HG02884 (cell line): ENCODE results near the gene PTCHD1.

Experiments used
- ATAC-seq: cut with Tn5 transposase; IDR thresholded peaks from one replicate; pipeline ENCODE4 v1.9.1; 2021; ENCODE audit warnings: mild to moderate bottlenecking, moderate library complexity; ENCODE audit not compliant: unreplicated experiment

Gene PTCHD1

DNA sequence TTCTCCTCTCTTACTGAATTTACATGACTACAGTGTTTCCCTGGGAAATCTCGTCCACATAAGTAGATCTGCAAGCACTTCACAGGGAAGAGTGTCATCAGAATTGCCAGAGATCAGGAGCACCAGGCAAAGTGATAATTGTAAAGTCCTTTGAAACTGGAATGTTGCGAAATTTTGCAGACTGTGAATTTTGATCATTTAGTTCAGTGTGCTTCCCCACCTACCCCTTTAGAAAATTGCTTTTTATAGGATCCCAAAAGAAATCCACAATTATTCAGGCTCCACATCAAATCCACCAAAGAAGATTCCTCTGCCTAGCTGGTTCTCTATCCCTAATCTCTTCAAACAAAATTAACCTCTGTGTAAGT, 10.2 kb downstream of the PTCHD1 start:
- no peak for ATAC-seq

DNA sequence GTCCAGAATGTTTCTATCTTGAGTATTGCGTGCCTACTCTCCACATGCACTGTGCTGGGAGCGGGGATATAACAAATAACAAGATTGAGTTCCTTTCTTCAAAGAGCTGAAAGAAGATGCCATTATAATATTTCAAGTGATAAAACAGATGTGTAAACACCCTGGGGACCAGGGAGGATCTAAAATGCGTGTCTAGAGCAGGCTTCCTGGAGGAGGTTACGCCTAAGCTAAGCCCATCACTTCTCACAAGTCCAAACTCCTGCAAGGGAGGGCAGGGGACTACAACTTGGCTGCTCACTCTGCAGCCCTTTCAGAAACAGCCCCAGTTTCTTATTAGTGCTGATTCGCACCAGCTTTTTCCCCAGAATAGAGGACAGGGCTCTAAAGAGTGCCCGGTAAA, 21.5 kb downstream of the PTCHD1 start:
- ATAC-seq, result no peak

DNA sequence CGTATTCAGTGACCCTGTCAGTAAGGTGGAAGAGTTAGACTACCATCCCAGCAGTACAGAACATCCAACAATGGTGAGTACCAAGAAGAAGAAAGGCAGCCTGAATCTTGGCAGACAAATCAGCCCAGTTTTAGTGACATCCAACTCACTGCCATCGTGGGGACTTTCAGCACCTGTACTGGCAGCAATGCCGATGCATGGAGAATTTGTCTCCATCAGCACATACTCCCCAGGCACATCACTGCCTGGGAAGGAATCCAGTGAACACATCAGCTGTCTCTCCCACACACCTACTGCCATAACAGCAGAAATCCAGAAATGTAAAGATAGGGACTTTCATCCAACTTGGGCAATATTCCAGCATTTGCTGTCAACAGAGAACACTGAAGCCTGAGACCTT, 29.8 kb downstream of the PTCHD1 start:
- ATAC-seq, result no peak

DNA sequence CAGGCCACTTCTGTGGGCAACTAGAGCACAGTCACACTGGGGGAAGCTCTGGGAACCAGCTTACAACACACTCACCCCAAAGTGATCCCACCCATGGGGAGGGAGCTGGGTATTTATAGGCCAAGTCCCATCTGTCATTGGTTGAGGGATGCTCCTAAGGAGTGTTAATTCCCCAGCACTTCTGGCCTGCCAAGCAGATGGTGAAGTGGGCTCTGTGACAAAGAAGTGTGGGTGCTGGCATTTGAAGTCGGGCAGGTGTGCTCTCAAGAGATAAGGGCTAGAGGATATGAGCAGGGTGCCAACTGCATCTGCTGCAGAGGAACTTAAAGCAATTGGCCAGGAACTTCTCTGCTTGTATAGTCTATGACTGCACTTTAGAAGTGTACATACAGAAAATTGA, 30.9 kb downstream of the PTCHD1 start:
- ATAC-seq, result no peak

DNA sequence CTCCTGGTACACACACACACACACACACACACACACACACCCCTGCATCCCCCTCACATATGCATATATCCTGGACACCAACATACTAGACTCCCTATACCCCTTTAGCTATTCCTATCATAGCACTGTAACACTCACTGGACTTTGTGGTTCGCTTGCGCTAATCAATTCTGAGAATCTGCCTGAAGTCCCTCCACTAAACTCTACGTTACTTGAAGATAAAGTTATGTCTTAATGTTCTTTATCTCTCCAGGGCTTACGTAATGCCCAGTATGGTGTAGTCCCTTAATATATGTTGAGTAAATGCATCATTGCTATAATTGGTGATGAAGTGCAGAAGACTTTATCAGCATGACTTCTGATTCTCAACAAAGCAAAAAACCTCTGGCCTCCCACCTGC, 32.3 kb downstream of the PTCHD1 start:
- ATAC-seq, result no peak

GRCh38 chrX:23369027-23369426, 34.4 kb downstream of the PTCHD1 start:
- ATAC-seq, result no peak

DNA sequence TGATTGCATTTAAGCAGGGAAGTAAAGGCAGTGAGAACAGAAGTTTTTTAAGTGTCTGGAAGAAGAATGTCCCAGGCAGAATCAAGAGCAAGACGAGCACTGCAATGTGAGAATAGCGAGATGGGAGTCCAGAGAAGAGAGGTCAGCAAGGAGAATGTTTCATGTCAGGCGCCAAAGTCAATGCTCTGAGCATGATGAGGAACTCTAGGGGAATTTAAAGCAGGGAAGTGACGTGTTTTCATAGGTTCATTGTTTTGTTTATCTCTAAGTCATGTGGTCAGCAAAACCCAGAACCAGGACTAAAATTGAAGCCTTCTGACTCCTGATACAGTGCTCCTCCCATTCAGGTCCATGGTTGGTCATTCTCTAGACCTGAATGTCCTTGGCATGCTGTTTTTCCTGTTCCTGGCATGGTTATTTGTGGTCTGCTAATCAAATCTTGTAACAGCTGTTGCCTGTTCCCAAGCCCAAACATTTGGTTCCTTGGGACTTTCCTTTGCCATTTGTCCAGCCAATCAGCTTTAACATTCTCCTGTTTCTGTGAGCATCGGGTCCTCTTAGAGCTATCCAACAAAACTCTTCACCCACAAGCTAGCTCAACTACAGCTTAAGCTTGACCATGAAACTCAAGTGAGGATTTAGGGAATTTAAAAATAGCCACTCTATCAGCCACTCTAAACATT, 37.7 kb downstream of the PTCHD1 start:
- ATAC-seq, result no peak

DNA sequence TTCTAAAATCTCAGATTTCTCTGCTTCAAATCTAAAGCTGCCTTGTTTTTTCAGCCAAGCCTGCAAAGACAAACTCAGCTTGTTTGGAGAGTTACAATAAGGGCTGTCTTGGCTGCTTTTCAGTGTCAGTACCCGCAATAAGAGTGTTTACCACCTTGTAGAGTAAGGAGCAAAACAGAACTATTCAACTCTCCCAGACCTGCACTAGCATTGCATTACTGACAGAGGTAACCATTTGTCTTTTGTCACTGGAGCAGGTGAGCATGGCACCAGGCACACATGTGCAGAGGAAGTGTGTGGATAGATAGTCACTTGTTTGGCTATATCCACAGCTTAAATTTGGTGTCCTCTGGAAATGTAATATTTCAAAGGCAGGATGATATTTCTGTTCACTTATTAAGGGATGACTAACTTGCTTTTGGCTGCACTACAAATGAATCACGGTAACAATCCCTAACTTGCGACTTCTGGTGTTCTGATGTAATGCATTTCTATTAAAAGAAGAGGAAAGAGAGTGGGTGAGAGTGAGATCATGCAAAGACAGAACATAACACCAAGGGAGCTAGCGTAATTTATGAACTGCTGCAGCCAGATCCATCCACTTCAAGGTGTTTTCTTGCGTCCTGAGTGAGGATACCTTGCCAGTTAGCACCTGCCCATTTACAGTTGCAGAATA, 38.6 kb downstream of the PTCHD1 start:
- no peak for ATAC-seq

DNA sequence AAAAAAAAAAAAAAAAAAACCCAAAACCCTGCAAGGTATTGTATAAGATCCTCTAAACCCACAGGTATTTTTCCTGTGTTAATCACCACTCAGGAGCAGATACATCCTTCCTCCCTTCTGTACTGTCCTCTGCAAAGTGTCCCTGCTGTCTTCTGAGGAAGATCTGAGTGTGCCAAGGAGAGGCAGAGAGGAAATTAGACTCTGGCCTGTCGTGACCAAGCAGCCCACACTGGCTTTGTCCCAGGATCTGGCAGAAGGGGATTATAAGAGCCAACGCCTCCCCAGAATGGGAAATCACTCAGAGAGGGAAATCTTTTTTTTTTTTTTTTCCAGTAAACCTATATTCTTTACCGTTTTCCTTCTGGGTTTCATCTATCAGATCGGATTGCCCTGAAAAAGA, 39.6 kb downstream of the PTCHD1 start:
- ATAC-seq, result no peak

DNA sequence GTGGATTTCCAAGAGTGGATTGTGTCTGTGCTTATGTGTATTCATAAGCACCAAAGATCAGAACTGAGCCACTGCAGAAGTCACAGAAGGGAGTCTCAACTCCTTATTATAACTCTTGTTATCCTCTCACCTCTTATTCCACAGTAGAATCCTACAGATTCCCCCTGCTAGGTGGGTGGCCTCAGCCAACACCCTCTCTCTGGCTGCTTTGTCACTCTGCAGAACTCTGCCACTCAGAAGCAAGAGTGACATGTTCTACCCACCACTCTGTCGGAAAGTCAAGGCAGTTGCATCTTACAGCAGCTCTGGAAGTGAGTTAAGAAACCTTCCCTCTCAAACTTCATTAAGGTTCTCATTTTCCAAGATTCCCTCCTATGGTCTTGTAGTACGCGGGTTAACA, 41.9 kb downstream of the PTCHD1 start:
- no peak for ATAC-seq

DNA sequence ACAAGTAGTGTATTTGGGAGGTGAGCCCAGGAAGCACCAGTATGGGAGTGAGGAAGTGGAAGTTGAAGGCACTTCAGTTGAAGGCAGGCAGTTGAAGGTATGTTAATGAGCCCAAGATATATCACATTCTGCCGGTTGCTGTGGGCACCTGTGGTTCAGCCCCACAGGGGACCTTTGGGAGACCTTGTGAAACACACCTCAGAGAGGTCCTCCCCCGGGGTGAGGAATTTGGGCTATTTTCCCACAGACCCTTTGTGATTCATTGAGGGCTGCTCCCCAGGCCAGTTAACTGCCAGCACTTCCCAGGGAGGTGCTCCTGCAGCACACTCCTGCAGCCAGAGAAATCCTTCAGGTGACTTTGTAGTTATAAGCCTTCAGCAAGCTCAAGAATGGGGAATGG, 45.9 kb downstream of the PTCHD1 start:
- ATAC-seq, result no peak

- ATAC-seq, result no peak
Observed at GRCh38 chrX:23381099-23382087, 46.7 kb downstream of the PTCHD1 start.

DNA sequence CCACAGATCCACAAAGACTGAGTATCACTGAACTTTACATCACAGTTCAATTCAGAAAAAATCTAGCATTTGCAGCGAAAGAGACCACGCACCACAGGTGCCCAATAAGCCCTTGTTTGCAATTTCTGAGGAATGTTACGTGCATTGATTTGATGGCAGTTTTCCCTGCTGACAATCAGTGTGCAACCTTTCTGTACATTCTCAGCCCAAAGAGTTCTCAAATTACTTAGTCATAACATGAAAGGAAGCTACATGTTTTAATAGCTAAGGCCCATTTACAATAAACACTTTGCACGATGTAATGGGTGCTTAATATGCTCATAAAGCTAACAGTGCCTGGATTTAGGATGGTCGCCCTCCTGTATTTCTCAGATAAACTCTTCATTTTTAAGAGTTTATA, 47.9 kb downstream of the PTCHD1 start:
- ATAC-seq, result no peak

DNA sequence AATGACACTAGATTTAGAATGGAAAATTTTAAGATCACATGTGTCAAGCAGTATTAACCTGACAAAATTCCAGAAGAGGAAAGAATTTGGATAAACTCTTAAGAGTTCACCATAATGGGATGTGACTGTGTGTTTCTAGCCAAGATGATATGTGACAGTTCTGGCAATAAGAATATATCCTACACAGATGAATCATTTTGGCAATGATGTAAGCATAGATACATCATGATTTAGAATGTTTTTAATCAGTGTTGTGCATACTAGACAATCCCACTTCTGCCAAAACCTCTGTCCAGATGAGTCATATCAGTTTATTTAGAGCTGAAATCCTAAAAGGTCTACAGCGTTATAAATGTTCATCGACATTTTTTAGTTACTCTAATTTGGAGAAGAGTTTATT, 48.8 kb downstream of the PTCHD1 start:
- ATAC-seq, result no peak

- ATAC-seq, result no peak
Observed at GRCh38 chrX:23385242-23385641, 50.6 kb downstream of the PTCHD1 start.

- ATAC-seq, result no peak
Observed at GRCh38 chrX:23386260-23386659, 51.6 kb downstream of the PTCHD1 start.

DNA sequence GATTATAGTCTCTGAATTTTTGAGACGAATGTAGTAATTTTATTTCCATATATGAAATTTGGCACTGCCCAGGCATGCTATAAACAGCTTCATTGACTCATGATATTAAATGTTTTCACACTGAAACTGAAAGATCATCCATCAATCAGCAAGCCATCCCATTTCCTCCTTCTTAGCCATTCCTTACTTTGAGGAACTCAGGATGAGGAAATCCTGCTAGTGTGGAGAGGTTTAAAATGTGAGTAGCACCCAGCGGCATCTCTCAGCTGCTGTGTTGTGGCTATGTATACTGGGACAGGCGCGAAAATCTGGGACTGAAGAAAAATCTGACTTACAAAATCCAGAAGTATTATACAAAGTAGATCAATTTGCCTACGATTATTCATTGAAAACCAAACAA, 52.1 kb downstream of the PTCHD1 start:
- no peak for ATAC-seq

DNA sequence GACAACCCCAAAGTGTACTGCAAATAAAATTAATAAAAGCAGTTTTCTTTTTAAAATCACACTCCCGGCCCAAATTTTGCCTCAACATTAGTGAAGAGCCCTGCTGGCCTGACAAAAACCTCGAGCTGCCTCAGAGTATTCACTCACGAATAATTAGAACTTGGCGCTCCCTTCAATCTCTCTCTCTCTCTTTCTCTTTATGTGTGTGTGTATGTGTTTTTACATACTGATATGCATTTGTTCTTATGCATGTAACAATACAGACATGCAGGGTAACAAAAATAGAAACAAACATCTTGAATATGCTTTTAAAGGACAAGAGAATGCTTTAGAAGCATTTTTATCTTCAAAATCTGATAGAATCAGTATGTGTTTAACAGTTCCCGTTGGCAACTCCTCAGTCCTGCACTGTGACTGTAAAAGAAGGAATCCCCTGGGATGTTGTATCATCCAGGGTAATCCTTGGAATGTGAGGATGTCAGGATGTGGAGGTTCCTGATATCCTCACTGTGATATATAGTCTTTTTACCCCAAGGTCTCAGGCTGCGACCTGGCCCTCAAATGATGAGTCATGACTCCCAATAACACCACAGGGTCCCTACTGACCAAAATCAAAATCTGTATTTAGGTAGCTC, 53.0 kb downstream of the PTCHD1 start:
- no peak for ATAC-seq

DNA sequence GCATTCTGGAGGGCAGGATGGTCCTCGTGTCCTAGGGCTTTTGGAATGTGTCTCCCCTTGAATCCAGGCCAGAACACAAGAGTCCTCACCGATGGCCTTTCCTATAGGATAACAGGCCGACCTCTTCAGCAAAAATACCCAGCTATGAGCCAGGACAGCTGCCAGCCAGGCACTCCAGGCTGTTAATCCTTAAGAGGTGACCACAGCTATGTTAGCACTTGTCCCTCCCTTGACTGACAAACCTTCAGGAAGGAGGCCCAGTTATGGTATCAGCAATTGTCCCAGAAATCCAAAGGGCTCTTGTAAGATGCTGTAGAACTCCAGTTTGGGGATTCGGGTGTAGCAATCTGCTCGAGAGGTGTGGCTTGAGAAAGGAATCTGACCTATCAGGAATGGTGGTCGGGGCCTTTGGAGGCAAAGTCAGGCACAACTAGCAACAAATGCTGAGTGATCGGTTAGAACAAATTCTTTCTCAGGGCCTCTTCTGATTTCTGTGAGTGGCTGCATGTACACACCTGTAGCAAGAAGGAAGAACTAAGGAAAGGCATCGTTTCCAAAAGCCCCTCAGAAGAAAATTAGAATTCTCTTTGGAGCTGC, 54.6 kb downstream of the PTCHD1 start:
- no peak for ATAC-seq

DNA sequence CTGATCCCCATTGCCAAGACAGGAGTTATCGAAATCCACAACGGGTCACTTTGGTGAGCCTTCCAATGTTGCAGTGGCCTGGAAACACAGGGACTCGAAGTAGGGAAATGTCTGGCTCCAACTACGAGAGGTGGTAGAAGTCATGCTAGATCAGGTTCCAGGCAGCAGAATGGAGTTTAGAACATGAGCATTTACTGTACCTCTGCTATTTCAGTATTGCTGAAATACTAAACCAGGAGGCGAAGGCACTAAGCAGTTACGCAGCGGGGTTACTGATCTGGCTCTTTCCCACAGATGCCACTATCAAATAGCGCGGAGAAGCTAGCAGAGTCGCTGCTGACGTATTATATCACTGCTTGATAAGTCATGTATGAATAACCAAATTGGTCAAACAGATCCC, 56.3 kb downstream of the PTCHD1 start:
- no peak for ATAC-seq

DNA sequence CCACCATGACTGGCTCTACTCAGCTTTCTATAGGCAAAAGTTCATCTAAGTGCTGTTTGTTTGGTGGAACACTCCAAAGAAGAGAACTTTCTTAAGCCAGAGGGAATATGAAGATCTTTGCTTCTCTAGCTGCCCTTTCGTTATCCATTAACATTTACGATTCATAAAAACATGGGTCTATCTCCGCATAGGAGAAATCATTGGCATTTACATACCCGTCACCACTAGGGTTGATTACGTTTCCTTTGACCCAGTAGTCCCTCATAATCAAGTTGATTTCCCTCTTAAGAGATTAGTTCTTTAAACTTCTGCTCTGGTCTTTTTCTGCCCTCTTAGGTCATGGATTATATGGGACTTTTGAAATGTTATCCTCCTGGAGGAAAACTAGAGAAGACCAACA, 57.5 kb downstream of the PTCHD1 start:
- ATAC-seq, result no peak
